GM18519 (cell line): Measurements from ENCODE around the gene SEPTIN2.
"Not testable (repeated sequence)": the region's sequence is repeated elsewhere in the genome, so short reads cannot be mapped to it uniquely, and the experiment has no call there.

Source experiments
- ATAC-seq: cut with Tn5 transposase; IDR thresholded peaks from one replicate; pipeline ENCODE4 v1.9.1; 2021; ENCODE audit warnings: mild to moderate bottlenecking, moderate library complexity; ENCODE audit not compliant: unreplicated experiment, low FRiP score

Gene SEPTIN2

GRCh38 chr2:241312082-241312481 is 3.6 kb upstream of the SEPTIN2 start:
- ATAC-seq = no peak

- ATAC-seq = no peak
These were observed 2.1 kb upstream of the SEPTIN2 start for GRCh38 chr2:241313543-241314095.

GRCh38 chr2:241314226-241315092 is 1.3 kb upstream of the SEPTIN2 start:
- ATAC-seq = peak; percentile 11

- peak; percentile 62 for ATAC-seq
These were observed 439 bp upstream of the SEPTIN2 start, which contains the start of gene HDLBP for GRCh38 chr2:241315093-241315878. Gene HDLBP, minus strand, starts transcription at chr2:241315672. Its CDS starts 48,803 bp downstream, at chr2:241266869.

GRCh38 chr2:241316825-241317224 is 1.1 kb downstream of the SEPTIN2 start:
- ATAC-seq = no peak

DNA sequence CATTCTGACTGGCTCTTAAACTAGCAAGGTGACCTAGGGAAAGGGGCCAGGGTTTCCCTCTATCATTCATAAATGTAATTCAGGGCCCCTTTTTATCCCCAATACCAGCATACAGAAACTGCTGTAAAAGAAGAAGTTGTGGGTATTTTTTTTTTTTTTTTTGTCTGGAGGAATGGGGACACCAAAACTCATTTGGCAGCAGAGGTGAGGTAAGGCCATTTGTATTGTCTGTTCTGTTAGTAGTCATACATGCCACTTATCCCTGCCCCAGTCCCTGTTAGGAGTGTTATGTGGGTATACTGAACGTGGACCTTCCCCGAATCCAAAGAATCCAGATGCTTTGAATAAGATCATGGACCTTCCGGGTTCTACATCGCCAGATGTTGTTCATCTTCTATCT is 1.7 kb downstream of the SEPTIN2 start:
- no peak for ATAC-seq

GRCh38 chr2:241318830-241319229 is 3.1 kb downstream of the SEPTIN2 start:
- not testable (repeated sequence) for ATAC-seq

DNA sequence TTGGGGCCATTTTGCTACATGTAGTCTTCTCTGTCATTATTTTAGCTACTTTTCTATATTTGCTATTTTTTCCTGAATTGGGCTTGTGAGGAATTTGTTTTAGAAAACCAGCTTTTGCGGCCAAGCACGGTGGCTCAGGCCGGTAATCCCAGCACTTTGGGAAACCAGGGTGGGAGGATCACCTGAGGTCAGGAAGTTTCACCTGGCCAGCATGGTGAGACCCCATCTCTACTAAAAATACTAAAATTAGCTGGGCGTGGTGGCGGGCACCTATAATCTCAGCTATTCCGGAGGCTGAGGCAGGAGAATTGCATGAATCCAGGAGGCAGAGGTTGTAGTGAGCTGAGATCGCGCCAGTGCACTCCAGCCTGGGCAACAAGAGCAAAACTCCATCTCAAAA is 4.7 kb downstream of the SEPTIN2 start:
- ATAC-seq = no peak

DNA sequence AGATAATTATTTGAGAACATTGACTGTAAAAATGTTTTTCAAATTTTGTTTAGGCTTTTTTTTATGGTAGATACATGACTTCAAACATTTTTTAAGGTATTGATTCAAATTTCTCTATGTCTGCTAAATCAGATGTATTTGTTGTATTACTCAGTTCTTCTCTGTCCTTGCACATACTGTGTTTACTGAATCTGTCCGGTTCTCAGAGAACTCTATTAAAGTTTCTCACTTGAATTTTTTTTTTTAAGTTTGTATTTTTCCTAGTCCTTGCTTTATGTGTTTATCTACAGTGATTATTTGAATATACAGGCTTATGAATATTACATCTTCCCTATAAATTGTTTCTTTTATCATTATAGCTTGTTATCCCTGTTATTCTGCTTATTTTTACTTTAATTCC is 5.3 kb downstream of the SEPTIN2 start:
- ATAC-seq = no peak

GRCh38 chr2:241321886-241322285 is 6.2 kb downstream of the SEPTIN2 start:
- no peak for ATAC-seq

DNA sequence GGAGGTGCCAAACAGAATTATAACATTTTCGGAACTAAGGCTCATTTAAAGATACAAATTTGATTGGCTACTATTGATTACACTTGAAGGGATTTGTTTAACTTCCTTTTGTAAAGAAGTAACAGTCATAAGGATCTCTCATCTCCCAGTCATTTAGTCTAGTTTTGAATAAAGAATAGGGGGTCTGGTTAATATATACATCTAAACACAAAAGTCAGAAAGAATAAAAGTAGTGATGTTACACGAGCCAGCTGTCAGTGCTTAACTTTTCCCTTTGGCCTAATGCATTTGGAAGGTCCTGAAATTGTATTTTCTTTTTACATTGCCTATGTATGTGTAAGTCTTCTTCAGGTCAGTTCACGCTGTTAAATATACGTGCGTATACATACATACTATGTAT is 8.1 kb downstream of the SEPTIN2 start:
- ATAC-seq = no peak

GRCh38 chr2:241324775-241325174 is 9.1 kb downstream of the SEPTIN2 start:
- no peak for ATAC-seq

DNA sequence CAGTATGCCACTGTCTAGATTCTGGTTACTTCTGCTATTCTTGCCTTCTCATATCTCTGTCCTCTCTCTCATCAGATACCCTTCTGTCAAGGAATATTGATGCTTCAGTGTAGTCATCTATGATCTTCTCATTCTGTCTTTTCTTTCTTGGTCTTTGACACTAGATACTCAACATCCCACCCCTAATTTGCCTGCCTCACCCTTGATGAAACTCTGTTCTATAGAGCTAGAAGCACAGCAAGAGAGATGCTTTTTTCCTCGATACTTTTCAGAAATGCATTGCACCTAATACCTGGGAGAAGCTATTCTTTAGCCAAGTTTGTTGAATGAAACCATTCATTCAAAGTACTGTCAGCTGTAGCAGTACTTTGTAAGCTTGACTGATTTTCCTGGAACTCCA is 9.5 kb downstream of the SEPTIN2 start:
- ATAC-seq = no peak

- ATAC-seq = no peak
These were observed 14.2 kb downstream of the SEPTIN2 start for GRCh38 chr2:241329669-241330615.

DNA sequence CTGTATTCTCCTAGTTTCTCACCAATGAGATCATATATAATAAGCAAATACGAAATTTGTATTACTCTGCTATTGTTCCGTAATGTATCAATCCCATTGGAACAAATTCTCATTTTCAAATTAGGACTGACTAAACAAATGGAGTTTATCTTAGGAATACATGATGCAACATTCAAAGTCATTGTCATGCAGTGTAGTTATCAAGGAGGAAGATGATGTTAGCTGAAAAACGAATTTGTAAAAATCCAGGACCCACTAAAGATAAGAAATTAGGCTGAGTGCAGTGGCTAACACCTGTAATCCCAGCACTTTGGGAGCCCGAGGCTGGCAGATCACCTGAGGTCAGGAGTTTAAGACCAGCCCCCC is 14.9 kb downstream of the SEPTIN2 start:
- no peak for ATAC-seq

DNA sequence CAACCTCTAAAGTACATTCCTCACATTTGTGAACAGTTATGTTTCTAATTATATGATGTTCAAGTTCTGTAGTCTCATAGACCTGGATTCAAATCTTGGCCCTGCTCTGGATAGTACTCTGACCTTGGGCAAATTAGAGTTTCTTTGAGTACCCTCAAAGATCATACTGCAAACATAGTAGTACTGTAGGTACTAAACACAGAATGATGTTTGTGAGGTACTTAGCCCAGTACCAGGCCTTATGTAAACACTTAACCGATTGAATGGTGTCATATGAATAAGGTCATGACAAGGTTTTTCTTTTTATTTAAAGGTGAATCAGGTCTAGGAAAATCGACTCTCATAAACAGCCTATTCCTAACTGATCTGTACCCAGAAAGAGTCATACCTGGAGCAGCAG is 19.1 kb downstream of the SEPTIN2 start:
- ATAC-seq = no peak

DNA sequence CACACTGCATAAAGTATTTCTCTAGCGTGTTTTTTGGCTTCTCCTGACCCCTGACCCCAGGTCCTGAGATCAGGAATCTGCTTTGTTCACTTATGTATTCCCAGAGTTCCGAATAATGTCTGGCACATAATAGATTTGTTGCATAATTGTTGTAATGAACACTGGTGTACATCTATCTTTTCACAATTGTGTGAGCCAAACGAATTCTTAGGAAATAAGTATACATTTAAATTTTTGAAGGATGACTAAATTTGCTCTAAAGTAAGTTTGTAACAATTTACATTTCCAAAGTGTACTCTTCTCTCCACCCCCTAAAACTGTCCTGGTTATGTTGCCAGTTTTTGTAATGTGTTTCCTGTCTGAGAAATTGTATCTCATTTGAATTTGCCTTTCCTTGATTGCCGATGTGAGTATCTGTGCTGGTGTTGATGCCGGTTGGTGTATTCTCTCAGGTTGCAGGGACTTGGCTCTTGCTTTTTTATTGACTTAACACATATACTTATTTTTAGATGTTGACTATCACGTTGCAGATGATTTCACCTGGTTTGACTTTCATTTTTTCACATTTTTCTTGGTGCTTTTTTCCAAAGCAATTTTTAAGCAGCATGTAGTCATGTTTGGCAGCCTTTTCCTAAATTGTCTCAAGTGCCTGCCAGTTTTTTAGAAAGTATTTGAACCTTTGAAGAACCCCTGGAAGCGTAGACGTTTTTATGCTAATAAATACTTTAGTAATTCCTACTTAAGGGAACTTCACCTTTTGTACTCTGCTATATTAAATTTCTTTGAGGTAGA is 24.3 kb downstream of the SEPTIN2 start:
- no peak for ATAC-seq

GRCh38 chr2:241340631-241341163 is 25.0 kb downstream of the SEPTIN2 start:
- no peak for ATAC-seq
